ENCODE results near the gene AKAP3. TPM values are rescaled to one million over a fixed set of nuclear protein-coding genes. Genes with fewer than 3 reads are reported as not detected.

AKAP3 gene
- total RNA-seq, 2 experiments from 2014 or later: 3.1 to 3.4 TPM

GRCh38 chr12:4589941-4590340, 58.9 kb downstream of the AKAP3 start:
- peaks cover 5% of the 10 kb centered on the region for H3K27me3 Mint-ChIP-seq
- ChIA-PET POLR2A (no interaction called here), CTCF (no interaction called here)
- no peak for DNase-seq
- no peak overlapping the region for H3K4me3 Mint-ChIP-seq
- H3K4me1 Mint-ChIP-seq: no peaks in the 10 kb centered on the region
- H3K27ac Mint-ChIP-seq: no peak overlapping the region
- H3K36me3 Mint-ChIP-seq (ENCODE audit: low read depth): no peaks in the 10 kb centered on the region
- H3K9me3 Mint-ChIP-seq: peaks cover 3% of the 10 kb centered on the region

GRCh38 chr12:4588916-4589315, 59.9 kb downstream of the AKAP3 start:
- H3K4me3 Mint-ChIP-seq: no peak overlapping the region
- ChIA-PET CTCF (no interaction called here), POLR2A (no interaction called here)
- peaks cover 3% of the 10 kb centered on the region for H3K27me3 Mint-ChIP-seq
- no peak for DNase-seq
- no peaks in the 10 kb centered on the region for H3K4me1 Mint-ChIP-seq
- H3K36me3 Mint-ChIP-seq (ENCODE audit: low read depth): no peaks in the 10 kb centered on the region
- H3K27ac Mint-ChIP-seq: no peak overlapping the region
- H3K9me3 Mint-ChIP-seq: peaks cover 3% of the 10 kb centered on the region

GRCh38 chr12:4587108-4587507, 61.7 kb downstream of the AKAP3 start:
- H3K4me1 Mint-ChIP-seq: no peaks in the 10 kb centered on the region
- no peak for DNase-seq
- ChIA-PET POLR2A (no interaction called here), CTCF (no interaction called here)
- H3K27ac Mint-ChIP-seq: no peak overlapping the region
- no peak overlapping the region for H3K4me3 Mint-ChIP-seq
- H3K36me3 Mint-ChIP-seq (ENCODE audit: low read depth): no peaks in the 10 kb centered on the region
- no peaks in the 10 kb centered on the region for H3K27me3 Mint-ChIP-seq
- peaks cover 3% of the 10 kb centered on the region for H3K9me3 Mint-ChIP-seq

GRCh38 chr12:4586500-4586899, 62.4 kb downstream of the AKAP3 start:
- no peak overlapping the region for H3K27ac Mint-ChIP-seq
- DNase-seq: no peak
- no peaks in the 10 kb centered on the region for H3K4me1 Mint-ChIP-seq
- ChIA-PET CTCF (no interaction called here), POLR2A (no interaction called here)
- no peak overlapping the region for H3K4me3 Mint-ChIP-seq
- H3K36me3 Mint-ChIP-seq (ENCODE audit: low read depth): no peaks in the 10 kb centered on the region
- H3K9me3 Mint-ChIP-seq: peaks cover 3% of the 10 kb centered on the region
- no peaks in the 10 kb centered on the region for H3K27me3 Mint-ChIP-seq

GRCh38 chr12:4584896-4585295, 64.0 kb downstream of the AKAP3 start:
- H3K27ac Mint-ChIP-seq: no peak overlapping the region
- no peaks in the 10 kb centered on the region for H3K4me1 Mint-ChIP-seq
- H3K27me3 Mint-ChIP-seq: peaks cover 2% of the 10 kb centered on the region
- ChIA-PET CTCF (no interaction called here), POLR2A (no interaction called here)
- no peak overlapping the region for H3K4me3 Mint-ChIP-seq
- H3K9me3 Mint-ChIP-seq: peaks cover 3% of the 10 kb centered on the region
- no peaks in the 10 kb centered on the region for H3K36me3 Mint-ChIP-seq (ENCODE audit: low read depth)
- no peak for DNase-seq

GRCh38 chr12:4584281-4584680, 64.6 kb downstream of the AKAP3 start:
- ChIA-PET CTCF (no interaction called here), POLR2A (no interaction called here)
- Mint-ChIP-seq H3K4me3 (no peak overlapping the region), H3K36me3 (ENCODE audit: low read depth) (no peaks in the 10 kb centered on the region), H3K9me3 (no peaks in the 10 kb centered on the region), H3K27ac (no peak overlapping the region), H3K27me3 (peaks cover 2% of the 10 kb centered on the region), H3K4me1 (no peaks in the 10 kb centered on the region)
- no peak for DNase-seq

GRCh38 chr12:4580281-4580688, 68.6 kb downstream of the AKAP3 start:
- Mint-ChIP-seq H3K9me3 (no peaks in the 10 kb centered on the region), H3K4me3 (no peak overlapping the region), H3K27ac (no peak overlapping the region), H3K4me1 (no peaks in the 10 kb centered on the region), H3K27me3 (peaks cover 7% of the 10 kb centered on the region), H3K36me3 (ENCODE audit: low read depth) (no peaks in the 10 kb centered on the region)
- ChIA-PET POLR2A (interaction anchor here (1.2 kb wide), 1 partner anchor 69 kb away, joined by 3 read pairs; the partner anchor contains the start of genes AKAP3 and NDUFA9), CTCF (interaction anchor here (1.1 kb wide), 1 partner anchor 25 kb away, joined by 4 read pairs; no protein-coding TSS in a partner anchor)
- DNase-seq: no peak

- CTCF ChIA-PET: no interaction called here
- no peaks in the 10 kb centered on the region for H3K36me3 Mint-ChIP-seq (ENCODE audit: low read depth)
- H3K27ac Mint-ChIP-seq: no peak overlapping the region
- POLR2A ChIA-PET: interaction anchor here (1.2 kb wide), 1 partner anchor 69 kb away, joined by 3 read pairs; the partner anchor contains the start of genes AKAP3 and NDUFA9
- no peak overlapping the region for H3K4me3 Mint-ChIP-seq
- no peaks in the 10 kb centered on the region for H3K4me1 Mint-ChIP-seq
- no peak for DNase-seq
- H3K27me3 Mint-ChIP-seq: peaks cover 7% of the 10 kb centered on the region
- H3K9me3 Mint-ChIP-seq: no peaks in the 10 kb centered on the region
Measured at GRCh38 chr12:4579305-4580102, 69.3 kb downstream of the AKAP3 start.

- Mint-ChIP-seq H3K36me3 (ENCODE audit: low read depth) (no peaks in the 10 kb centered on the region), H3K27me3 (peaks cover 6% of the 10 kb centered on the region), H3K4me1 (no peaks in the 10 kb centered on the region), H3K4me3 (no peak overlapping the region), H3K27ac (no peak overlapping the region), H3K9me3 (no peaks in the 10 kb centered on the region)
- ChIA-PET CTCF (interaction anchor here (1.2 kb wide), 1 partner anchor 285 kb away, joined by 3 read pairs; no protein-coding TSS in a partner anchor), POLR2A (no interaction called here)
- DNase-seq: no peak
Measured at GRCh38 chr12:4572680-4573079, 76.2 kb downstream of the AKAP3 start.

- no peak overlapping the region for H3K27ac Mint-ChIP-seq
- H3K36me3 Mint-ChIP-seq (ENCODE audit: low read depth): no peaks in the 10 kb centered on the region
- POLR2A ChIA-PET: no interaction called here
- H3K27me3 Mint-ChIP-seq: no peaks in the 10 kb centered on the region
- CTCF ChIA-PET: no interaction called here
- H3K9me3 Mint-ChIP-seq: no peaks in the 10 kb centered on the region
- H3K4me3 Mint-ChIP-seq: no peak overlapping the region
- H3K4me1 Mint-ChIP-seq: peaks cover 1% of the 10 kb centered on the region
- DNase-seq: no peak
Measured at GRCh38 chr12:4569261-4569660, 79.6 kb downstream of the AKAP3 start.

GRCh38 chr12:4567073-4567881, 81.6 kb downstream of the AKAP3 start:
- Mint-ChIP-seq H3K36me3 (ENCODE audit: low read depth) (peaks cover 3% of the 10 kb centered on the region), H3K27ac (no peak overlapping the region), H3K4me3 (no peak overlapping the region), H3K9me3 (no peaks in the 10 kb centered on the region), H3K27me3 (no peaks in the 10 kb centered on the region), H3K4me1 (peaks cover 1% of the 10 kb centered on the region)
- ChIA-PET CTCF (no interaction called here), POLR2A (no interaction called here)
- DNase-seq: no peak

- no peaks in the 10 kb centered on the region for H3K27me3 Mint-ChIP-seq
- CTCF ChIA-PET: no interaction called here
- no peak for DNase-seq
- H3K4me1 Mint-ChIP-seq: peaks cover 1% of the 10 kb centered on the region
- H3K27ac Mint-ChIP-seq: no peak overlapping the region
- no peaks in the 10 kb centered on the region for H3K9me3 Mint-ChIP-seq
- H3K4me3 Mint-ChIP-seq: no peak overlapping the region
- POLR2A ChIA-PET: no interaction called here
- H3K36me3 Mint-ChIP-seq (ENCODE audit: low read depth): peaks cover 8% of the 10 kb centered on the region
Measured at GRCh38 chr12:4566474-4566873, 82.4 kb downstream of the AKAP3 start.
